OCI-LY1 (cell line): ENCODE measurements around the gene ETFDH.

ENCODE experiments used
- H2AFZ ChIP-seq: fragments of 200-600 bp; sonication (generic), shearing (Covaris generic); 2 replicates; pipeline ENCODE4 v1.6.0; 2014; ENCODE audit warnings: antibody characterized with exemption, mild to moderate bottlenecking, low read length
- H3F3A ChIP-seq: fragments of 200-600 bp; sonication (generic), shearing (Covaris generic); 2 replicates; pipeline ENCODE4 v1.6.0; 2014; ENCODE audit warnings: mild to moderate bottlenecking, antibody characterized with exemption, low read length, moderate library complexity; ENCODE audit not compliant: insufficient read depth
- H3K27ac ChIP-seq: fragments of 200-600 bp; sonication (generic); 2 replicates; pipeline ENCODE4 v1.5.1; 2014; ENCODE audit warnings: low read length, mixed run types, mild to moderate bottlenecking, low read depth; ENCODE audit not compliant: poor library complexity, severe bottlenecking
- H3K27me3 ChIP-seq: fragments of 200-600 bp; sonication (generic); 2 replicates; pipeline ENCODE4 v1.6.0; 2014; ENCODE audit warnings: antibody characterized with exemption, mild to moderate bottlenecking, low read length, moderate library complexity; ENCODE audit not compliant: insufficient read depth
- H3K36me3 ChIP-seq: fragments of 200-600 bp; sonication (generic); 2 replicates; pipeline ENCODE4 v1.6.1; 2014; ENCODE audit warnings: mild to moderate bottlenecking, antibody characterized with exemption, low read length, moderate library complexity, mixed read lengths; ENCODE audit not compliant: insufficient read depth
- H3K4me1 ChIP-seq: fragments of 200-600 bp; sonication (generic); 2 replicates; pipeline ENCODE4 v1.5.1; 2014; ENCODE audit warnings: mild to moderate bottlenecking, low read length, moderate library complexity; ENCODE audit not compliant: insufficient read depth, severe bottlenecking
- H3K4me2 ChIP-seq: fragments of 200-600 bp; sonication (generic), shearing (Covaris generic); 2 replicates; pipeline ENCODE4 v1.6.1; 2014; ENCODE audit warnings: low read length
- H3K4me3 ChIP-seq: fragments of 200-600 bp; sonication (generic); 2 replicates; pipeline ENCODE4 v1.5.1; 2014; ENCODE audit warnings: low read length, low read depth, mild to moderate bottlenecking, mixed read lengths; ENCODE audit not compliant: poor library complexity, severe bottlenecking
- H3K79me2 ChIP-seq: fragments of 200-600 bp; shearing (Covaris generic); 2 replicates; pipeline ENCODE4 v1.6.1; 2016; ENCODE audit warnings: mixed run types, low read length, mixed read lengths; ENCODE audit not compliant: insufficient read depth
- H3K9ac ChIP-seq: fragments of 200-600 bp; sonication (generic), shearing (Covaris generic); 2 replicates; pipeline ENCODE4 v1.6.1; 2014; ENCODE audit warnings: mild to moderate bottlenecking, low read length, mixed read lengths
- H3K9me2 ChIP-seq: fragments of 200-600 bp; sonication (generic), shearing (Covaris generic); 2 replicates; pipeline ENCODE4 v1.6.1; 2014; ENCODE audit warnings: low read depth, mild to moderate bottlenecking, low read length, mixed read lengths
- H3K9me3 ChIP-seq: fragments of 200-600 bp; shearing (Covaris generic); 2 replicates; pipeline ENCODE4 v1.6.1; 2014; ENCODE audit warnings: low read length, mixed read lengths
- H4K20me1 ChIP-seq: fragments of 200-600 bp; sonication (generic), shearing (Covaris generic); 2 replicates; pipeline ENCODE4 v1.6.0; 2016; ENCODE audit warnings: mild to moderate bottlenecking, low read length; ENCODE audit not compliant: insufficient read depth
- EZH2 ChIP-seq: fragments of 200-600 bp; sonication (generic), shearing (Covaris generic); IDR thresholded peaks from 2 replicates; pipeline ENCODE4 v1.8.0; 2017; ENCODE audit warnings: borderline replicate concordance, mixed run types, mild to moderate bottlenecking, antibody characterized with exemption, low read length, moderate library complexity, mixed read lengths
- TF ChIP-seq, protein P1 (sequence below): fragments of 200-600 bp; sonication (generic), shearing (Covaris generic); IDR thresholded peaks from 2 replicates; pipeline ENCODE4 v1.5.1; 2017; ENCODE audit warnings: mild to moderate bottlenecking, antibody characterized with exemption, low read length, moderate library complexity, mixed read lengths

Gene ETFDH

GRCh38 chr4:158758703-158759102, 86.6 kb downstream of the ETFDH start:
- H4K20me1 ChIP-seq = no peaks in the 10 kb centered on the region
- H3K79me2 ChIP-seq = no peaks in the 10 kb centered on the region
- no peak overlapping the region for H3K9ac ChIP-seq
- H3F3A ChIP-seq = no peaks in the 10 kb centered on the region
- H3K27ac ChIP-seq = no peak overlapping the region
- H3K36me3 ChIP-seq = no peaks in the 10 kb centered on the region
- no peaks in the 10 kb centered on the region for H3K9me2 ChIP-seq
- TF ChIP-seq EZH2 = no peak
- TF ChIP-seq, protein P1, sequence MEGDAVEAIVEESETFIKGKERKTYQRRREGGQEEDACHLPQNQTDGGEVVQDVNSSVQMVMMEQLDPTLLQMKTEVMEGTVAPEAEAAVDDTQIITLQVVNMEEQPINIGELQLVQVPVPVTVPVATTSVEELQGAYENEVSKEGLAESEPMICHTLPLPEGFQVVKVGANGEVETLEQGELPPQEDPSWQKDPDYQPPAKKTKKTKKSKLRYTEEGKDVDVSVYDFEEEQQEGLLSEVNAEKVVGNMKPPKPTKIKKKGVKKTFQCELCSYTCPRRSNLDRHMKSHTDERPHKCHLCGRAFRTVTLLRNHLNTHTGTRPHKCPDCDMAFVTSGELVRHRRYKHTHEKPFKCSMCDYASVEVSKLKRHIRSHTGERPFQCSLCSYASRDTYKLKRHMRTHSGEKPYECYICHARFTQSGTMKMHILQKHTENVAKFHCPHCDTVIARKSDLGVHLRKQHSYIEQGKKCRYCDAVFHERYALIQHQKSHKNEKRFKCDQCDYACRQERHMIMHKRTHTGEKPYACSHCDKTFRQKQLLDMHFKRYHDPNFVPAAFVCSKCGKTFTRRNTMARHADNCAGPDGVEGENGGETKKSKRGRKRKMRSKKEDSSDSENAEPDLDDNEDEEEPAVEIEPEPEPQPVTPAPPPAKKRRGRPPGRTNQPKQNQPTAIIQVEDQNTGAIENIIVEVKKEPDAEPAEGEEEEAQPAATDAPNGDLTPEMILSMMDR = no peak
- H3K4me1 ChIP-seq = no peaks in the 10 kb centered on the region
- H2AFZ ChIP-seq = no peak overlapping the region
- H3K9me3 ChIP-seq = no peaks in the 10 kb centered on the region
- H3K4me2 ChIP-seq = no peak overlapping the region
- no peak overlapping the region for H3K4me3 ChIP-seq
- H3K27me3 ChIP-seq = peaks cover 2% of the 10 kb centered on the region; the same call in 1 of the 2 replicates
